Ectodermal cell (in vitro differentiated cells): ENCODE data around the gene PGBD5.

ENCODE experiments used
- H3K27ac ChIP-seq: 2 replicates; pipeline ENCODE4 v1.7.0; 2013; ENCODE audit warnings: mild to moderate bottlenecking, low read depth, low read length; ENCODE audit not compliant: insufficient read depth, poor library complexity, severe bottlenecking
- H3K27me3 ChIP-seq: 2 replicates; pipeline ENCODE4 v1.7.0; 2013; ENCODE audit warnings: mild to moderate bottlenecking, low read length; ENCODE audit not compliant: insufficient read depth, control insufficient read depth, poor library complexity, severe bottlenecking
- H3K36me3 ChIP-seq: one replicate; pipeline ENCODE4 v1.7.0; 2013; ENCODE audit warnings: low read length; ENCODE audit not compliant: control insufficient read depth, insufficient read depth
- H3K4me1 ChIP-seq: one replicate; pipeline ENCODE4 v1.7.0; 2013; ENCODE audit warnings: low read length; ENCODE audit not compliant: control insufficient read depth, insufficient read depth
- H3K4me3 ChIP-seq: 2 replicates; pipeline ENCODE4 v1.7.0; 2013; ENCODE audit warnings: low read depth, low read length, control low read depth; ENCODE audit not compliant: insufficient read depth
- H3K9me3 ChIP-seq: 2 replicates; pipeline ENCODE4 v1.7.0; 2013; ENCODE audit warnings: mild to moderate bottlenecking, low read length, moderate library complexity; ENCODE audit not compliant: control insufficient read depth
- WGBS, 2 experiments: methylation state at CpG; one replicate each; pipeline ENCODE4 v1.1.7; 2013; ENCODE audit warnings: missing lambda C conversion rate in 2 of 2; 5-methylcytosine and 5-hydroxymethylcytosine counted together

PGBD5 gene

DNA sequence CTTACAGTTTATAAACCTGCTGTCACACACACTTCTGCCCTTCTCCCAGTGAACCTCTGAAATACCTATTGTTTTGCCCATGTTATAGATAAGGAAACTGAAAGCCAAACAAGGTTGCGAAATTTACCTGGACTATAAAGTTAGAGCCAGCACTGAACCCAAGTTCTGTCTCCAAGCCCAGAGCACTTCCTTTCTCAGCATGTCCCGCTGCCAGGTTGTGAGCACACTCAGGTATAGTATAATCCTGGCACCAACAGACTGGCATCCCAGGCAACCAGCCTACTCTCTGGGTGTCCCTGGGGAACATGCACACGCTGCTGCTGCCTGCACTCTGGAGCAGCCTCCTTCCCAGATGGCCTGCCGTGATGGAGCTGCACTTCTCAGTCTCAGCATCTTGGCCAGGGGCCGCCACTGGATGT lies 45.1 kb downstream of the PGBD5 start:
- 90 to 92% methylated on average over 5 of the region's 5 CpGs for WGBS, 2 experiments
- Histone ChIP-seq H3K4me3 (no peak overlapping the region), H3K36me3 (no peaks in the 10 kb centered on the region)

GRCh38 chr1:230379928-230380327 lies 46.2 kb downstream of the PGBD5 start:
- WGBS, 2 experiments = 86 to 96% methylated on average over 1 of the region's 1 CpG
- peaks cover 27% of the 10 kb centered on the region for H3K4me1 ChIP-seq
- no peak overlapping the region for H3K4me3 ChIP-seq
- H3K27me3 ChIP-seq = no peaks in the 10 kb centered on the region
- no peaks in the 10 kb centered on the region for H3K9me3 ChIP-seq
- H3K36me3 ChIP-seq = no peaks in the 10 kb centered on the region
- H3K27ac ChIP-seq = no peak overlapping the region

More for the DNA sequence above, 45.1 kb downstream of the PGBD5 start:
- H3K4me1 ChIP-seq = peaks cover 15% of the 10 kb centered on the region
- no peak overlapping the region for H3K27ac ChIP-seq
- no peaks in the 10 kb centered on the region for H3K9me3 ChIP-seq
- H3K27me3 ChIP-seq = no peaks in the 10 kb centered on the region

DNA sequence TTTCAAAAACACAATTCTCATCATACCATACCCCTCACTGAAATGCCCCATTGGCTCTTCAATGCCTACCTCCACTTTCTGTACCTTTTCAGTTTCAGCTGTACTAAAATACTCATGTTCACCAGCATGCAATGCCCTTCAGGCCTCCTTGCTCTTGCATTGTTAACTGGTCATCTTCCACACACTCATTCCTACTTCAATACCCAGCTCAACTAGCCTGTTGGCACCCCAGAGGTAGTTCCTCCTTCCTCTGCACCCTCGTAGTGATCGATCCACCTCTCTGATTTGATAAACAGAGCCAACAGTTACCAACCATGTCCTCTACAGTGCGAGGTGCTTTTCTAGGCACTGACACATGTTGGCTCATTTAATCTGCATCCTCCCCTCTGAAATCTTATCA lies 46.7 kb downstream of the PGBD5 start:
- Histone ChIP-seq H3K27ac (no peak overlapping the region), H3K4me1 (peaks cover 31% of the 10 kb centered on the region), H3K27me3 (no peaks in the 10 kb centered on the region), H3K4me3 (no peak overlapping the region), H3K36me3 (no peaks in the 10 kb centered on the region), H3K9me3 (no peaks in the 10 kb centered on the region)
- 94% methylated on average over 3 of the region's 3 CpGs for WGBS, 2 experiments

- WGBS, 2 experiments = 64 to 82% methylated on average over 1 to 2 of the region's 2 CpGs
- no peak overlapping the region for H3K4me3 ChIP-seq
- no peaks in the 10 kb centered on the region for H3K9me3 ChIP-seq
- peaks cover 31% of the 10 kb centered on the region for H3K4me1 ChIP-seq
- H3K36me3 ChIP-seq = no peaks in the 10 kb centered on the region
- H3K27ac ChIP-seq = no peak overlapping the region
- no peaks in the 10 kb centered on the region for H3K27me3 ChIP-seq
These were observed 48.3 kb downstream of the PGBD5 start for GRCh38 chr1:230377851-230378250.

DNA sequence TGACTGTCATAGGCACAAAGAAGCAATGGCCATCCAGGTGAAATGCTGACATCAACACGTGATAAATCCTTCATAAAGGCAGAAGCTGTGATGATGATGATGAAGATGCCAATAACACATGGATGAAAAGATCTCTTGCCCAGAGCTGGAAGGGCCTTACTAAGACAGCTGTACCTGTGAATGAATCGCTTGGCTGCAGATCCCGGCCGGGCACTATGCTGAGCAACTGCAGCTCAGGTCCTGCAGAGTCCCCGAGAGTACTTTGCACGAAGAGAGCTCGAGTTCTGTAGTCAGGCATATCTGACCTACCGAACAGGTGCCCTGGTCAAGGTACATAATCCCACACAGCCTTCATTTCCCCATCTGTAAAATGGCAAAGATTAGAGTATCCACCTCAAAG lies 48.8 kb downstream of the PGBD5 start:
- no peak overlapping the region for H3K27ac ChIP-seq
- no peaks in the 10 kb centered on the region for H3K27me3 ChIP-seq
- no peaks in the 10 kb centered on the region for H3K9me3 ChIP-seq
- 84 to 86% methylated on average over 8 of the region's 8 CpGs for WGBS, 2 experiments
- no peak overlapping the region for H3K4me3 ChIP-seq
- no peaks in the 10 kb centered on the region for H3K36me3 ChIP-seq
- peaks cover 31% of the 10 kb centered on the region for H3K4me1 ChIP-seq

- Histone ChIP-seq H3K36me3 (no peaks in the 10 kb centered on the region), H3K27ac (no peak overlapping the region), H3K4me1 (peaks cover 24% of the 10 kb centered on the region), H3K4me3 (no peak overlapping the region), H3K27me3 (no peaks in the 10 kb centered on the region), H3K9me3 (no peaks in the 10 kb centered on the region)
- WGBS, 2 experiments = 90 to 95% methylated on average over 4 of the region's 4 CpGs
These were observed 49.8 kb downstream of the PGBD5 start for GRCh38 chr1:230376296-230376695.

GRCh38 chr1:230375780-230376179 lies 50.4 kb downstream of the PGBD5 start:
- H3K36me3 ChIP-seq = no peaks in the 10 kb centered on the region
- no peaks in the 10 kb centered on the region for H3K9me3 ChIP-seq
- no peak overlapping the region for H3K27ac ChIP-seq
- no peaks in the 10 kb centered on the region for H3K27me3 ChIP-seq
- 70 to 72% methylated on average over 6 of the region's 6 CpGs for WGBS, 2 experiments
- peaks cover 23% of the 10 kb centered on the region for H3K4me1 ChIP-seq
- no peak overlapping the region for H3K4me3 ChIP-seq

- Histone ChIP-seq H3K27me3 (no peaks in the 10 kb centered on the region), H3K4me1 (peaks cover 23% of the 10 kb centered on the region), H3K4me3 (no peak overlapping the region), H3K36me3 (no peaks in the 10 kb centered on the region), H3K9me3 (no peaks in the 10 kb centered on the region), H3K27ac (no peak overlapping the region)
- WGBS, 2 experiments = 73 to 74% methylated on average over 3 of the region's 3 CpGs
These were observed 51.0 kb downstream of the PGBD5 start for GRCh38 chr1:230375147-230375546.

DNA sequence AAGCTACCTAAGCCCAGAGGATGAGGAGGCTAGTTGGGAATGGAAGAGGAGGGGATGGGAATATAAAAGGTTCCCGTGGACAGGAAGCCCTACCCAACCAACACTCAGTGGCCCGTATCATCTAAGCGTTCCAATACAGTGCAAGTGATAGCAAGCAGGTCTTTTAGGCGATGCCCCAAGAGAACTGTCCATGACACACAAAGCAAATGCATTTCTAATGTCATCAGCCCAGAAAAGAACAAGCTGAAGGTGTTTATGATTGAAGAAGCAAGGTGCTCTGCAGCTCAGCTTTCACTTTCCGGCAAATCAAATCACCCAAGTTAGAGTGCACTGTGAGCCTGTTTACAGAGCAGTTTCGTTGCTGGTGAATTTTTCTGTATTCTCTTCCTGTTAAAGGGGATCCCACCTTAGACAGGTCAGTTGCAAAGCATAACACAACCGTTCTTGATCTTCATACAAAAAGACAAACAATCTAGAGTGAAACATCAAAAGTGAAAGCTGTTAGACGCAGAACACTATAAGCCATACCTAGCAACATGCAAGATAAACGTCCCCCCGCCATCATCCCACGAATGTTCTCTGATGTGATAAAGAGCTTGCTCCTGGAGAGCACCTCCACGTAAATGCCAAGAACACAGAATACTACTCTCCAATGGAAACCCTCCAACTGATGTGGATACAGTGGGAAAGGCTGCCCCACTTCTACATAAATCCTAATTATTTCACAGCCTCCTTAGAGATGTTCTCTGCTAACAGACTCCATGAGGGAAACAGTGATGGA lies 54.0 kb downstream of the PGBD5 start:
- no peaks in the 10 kb centered on the region for H3K9me3 ChIP-seq
- H3K36me3 ChIP-seq = no peaks in the 10 kb centered on the region
- H3K27ac ChIP-seq = no peak overlapping the region
- peaks cover 23% of the 10 kb centered on the region for H3K4me1 ChIP-seq
- H3K4me3 ChIP-seq = no peak overlapping the region
- no peaks in the 10 kb centered on the region for H3K27me3 ChIP-seq
- 92 to 94% methylated on average over 12 of the region's 12 CpGs for WGBS, 2 experiments

DNA sequence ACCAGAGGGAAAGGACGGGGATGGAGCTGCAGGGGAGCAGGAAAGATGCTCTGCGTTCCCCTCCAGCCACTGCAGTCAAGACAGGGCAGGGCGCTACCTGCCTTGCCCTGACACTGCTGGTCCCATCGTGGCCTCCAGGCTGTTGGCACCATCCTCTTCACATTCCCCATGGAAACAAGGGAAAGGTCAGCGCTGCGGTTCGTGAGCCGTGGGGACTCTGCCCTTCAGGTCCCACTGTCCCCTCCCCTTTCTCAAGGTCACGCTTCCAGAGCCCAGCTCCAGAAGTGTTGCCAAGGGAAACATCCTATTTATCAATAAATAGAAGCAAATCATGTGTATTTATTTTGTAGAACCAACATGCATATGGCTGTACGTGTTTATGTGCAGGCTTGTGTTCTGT lies 56.0 kb downstream of the PGBD5 start:
- Histone ChIP-seq H3K9me3 (no peaks in the 10 kb centered on the region), H3K4me1 (peaks cover 12% of the 10 kb centered on the region), H3K4me3 (no peak overlapping the region), H3K27ac (no peak overlapping the region), H3K36me3 (no peaks in the 10 kb centered on the region), H3K27me3 (no peaks in the 10 kb centered on the region)
- WGBS, 2 experiments = 89% methylated on average over 10 of the region's 10 CpGs
